Raji (cell line): Measurements from ENCODE around the gene PTPRK.

Experiments used
- POLR2A ChIP-seq: IDR thresholded peaks from 2 replicates; pipeline ENCODE4 v1.6.1; 2011; ENCODE audit warnings: low read depth, low read length, control low read depth; ENCODE audit not compliant: insufficient read depth

The PTPRK gene

GRCh38 chr6:128179876-128180438 is 340.4 kb downstream of the PTPRK start:
- TF ChIP-seq POLR2A, result no peak

- TF ChIP-seq POLR2A, result no peak
Observed at GRCh38 chr6:128174724-128175123, 345.7 kb downstream of the PTPRK start.

GRCh38 chr6:128172752-128173682 is 347.4 kb downstream of the PTPRK start:
- TF ChIP-seq POLR2A, result no peak

- TF ChIP-seq POLR2A, result no peak
Observed at GRCh38 chr6:128172081-128172480, 348.3 kb downstream of the PTPRK start.

GRCh38 chr6:128171182-128171581 is 349.2 kb downstream of the PTPRK start:
- TF ChIP-seq POLR2A, result no peak

GRCh38 chr6:128168244-128168643 is 352.2 kb downstream of the PTPRK start:
- TF ChIP-seq POLR2A, result no peak

- no peak for TF ChIP-seq POLR2A
Observed at GRCh38 chr6:128167552-128167951, 352.8 kb downstream of the PTPRK start.

- TF ChIP-seq POLR2A, result no peak
Observed at GRCh38 chr6:128164254-128164653, 356.1 kb downstream of the PTPRK start.

GRCh38 chr6:128162423-128162822 is 358.0 kb downstream of the PTPRK start:
- no peak for TF ChIP-seq POLR2A

- no peak for TF ChIP-seq POLR2A
Observed at GRCh38 chr6:128161839-128162238, 358.6 kb downstream of the PTPRK start.

- no peak for TF ChIP-seq POLR2A
Observed at GRCh38 chr6:128161263-128161662, 359.1 kb downstream of the PTPRK start.

- TF ChIP-seq POLR2A, result no peak
Observed at GRCh38 chr6:128158496-128158895, 361.9 kb downstream of the PTPRK start.

GRCh38 chr6:128156321-128157111 is 363.9 kb downstream of the PTPRK start:
- TF ChIP-seq POLR2A, result no peak

- no peak for TF ChIP-seq POLR2A
Observed at GRCh38 chr6:128155826-128156225, 364.6 kb downstream of the PTPRK start.

- TF ChIP-seq POLR2A, result no peak
Observed at GRCh38 chr6:128152551-128152950, 367.8 kb downstream of the PTPRK start.

- TF ChIP-seq POLR2A, result no peak
Observed at GRCh38 chr6:128150376-128150775, 370.0 kb downstream of the PTPRK start.

GRCh38 chr6:128149796-128150195 is 370.6 kb downstream of the PTPRK start:
- TF ChIP-seq POLR2A, result no peak
